HEK293 (cell line): ENCODE results near the gene LIMK2.

Experiments used
- FEZF1 ChIP-seq: fragments of 450-650 bp; formaldehyde crosslinking; IDR thresholded peaks from 2 replicates; pipeline ENCODE4 v1.5.1; 2016; ENCODE audit warnings: missing biosample characterization, missing genetic modification characterization
- GLI2 ChIP-seq: fragments of 450-650 bp; formaldehyde crosslinking; IDR thresholded peaks from 2 replicates; pipeline ENCODE4; 2017; ENCODE audit warnings: missing biosample characterization, missing genetic modification characterization, low read depth, borderline replicate concordance
- HOXA7 ChIP-seq: sonication (generic); formaldehyde crosslinking; IDR thresholded peaks from 2 replicates; pipeline ENCODE4 v1.8.1; 2022; ENCODE audit warnings: missing genetic modification reagents, borderline replicate concordance
- MZF1 ChIP-seq: fragments of 450-650 bp; formaldehyde crosslinking; IDR thresholded peaks from 2 replicates; pipeline ENCODE4 v1.5.1; 2017; ENCODE audit warnings: missing biosample characterization, missing genetic modification characterization, borderline replicate concordance
- PRDM1 ChIP-seq: fragments of 450-650 bp; formaldehyde crosslinking; IDR thresholded peaks from 2 replicates; pipeline ENCODE4; 2016; ENCODE audit warnings: missing biosample characterization, missing genetic modification characterization
- REPIN1 ChIP-seq: fragments of 450-650 bp; formaldehyde crosslinking; IDR thresholded peaks from 2 replicates; pipeline ENCODE4 v1.5.1; 2017; ENCODE audit warnings: missing biosample characterization, missing genetic modification characterization, low read depth
- SALL2 ChIP-seq: fragments of 450-650 bp; formaldehyde crosslinking; IDR thresholded peaks from 2 replicates; pipeline ENCODE4 v1.5.0; 2017; ENCODE audit warnings: missing biosample characterization, mild to moderate bottlenecking, missing genetic modification characterization, borderline replicate concordance
- SETDB1 ChIP-seq: IDR thresholded peaks from one replicate; pipeline ENCODE4 v1.6.1; 2017; ENCODE audit warnings: mild to moderate bottlenecking, low read length, moderate library complexity, mixed read lengths; ENCODE audit not compliant: insufficient read length
- SP7 ChIP-seq: fragments of 450-650 bp; formaldehyde crosslinking; IDR thresholded peaks from 2 replicates; pipeline ENCODE4 v1.5.1; 2016; ENCODE audit warnings: missing biosample characterization, missing genetic modification characterization
- YY2 ChIP-seq: fragments of 450-650 bp; formaldehyde crosslinking; IDR thresholded peaks from 2 replicates; pipeline ENCODE4 v1.5.1; 2016; ENCODE audit warnings: missing biosample characterization, missing genetic modification characterization
- ZBTB8A ChIP-seq: fragments of 450-650 bp; formaldehyde crosslinking; IDR thresholded peaks from 2 replicates; pipeline ENCODE4 v1.5.1; 2016; ENCODE audit warnings: missing biosample characterization, missing genetic modification characterization
- ZFP37 ChIP-seq: fragments of 450-650 bp; formaldehyde crosslinking; IDR thresholded peaks from 2 replicates; pipeline ENCODE4 v1.5.1; 2016; ENCODE audit warnings: missing biosample characterization, missing genetic modification characterization
- ZIC2 ChIP-seq: fragments of 450-650 bp; formaldehyde crosslinking; IDR thresholded peaks from 2 replicates; pipeline ENCODE4 v1.5.1; 2016; ENCODE audit warnings: missing biosample characterization, missing genetic modification characterization
- ZNF112 ChIP-seq: fragments of 450-650 bp; formaldehyde crosslinking; IDR thresholded peaks from 2 replicates; pipeline ENCODE4 v1.5.0; 2017; ENCODE audit warnings: missing biosample characterization, missing genetic modification characterization
- ZNF114 ChIP-seq: fragments of 450-650 bp; formaldehyde crosslinking; IDR thresholded peaks from 2 replicates; pipeline ENCODE4 v1.5.0; 2017; ENCODE audit warnings: missing biosample characterization, missing genetic modification characterization
- ZNF133 ChIP-seq: fragments of 450-650 bp; formaldehyde crosslinking; IDR thresholded peaks from 2 replicates; pipeline ENCODE4 v1.5.1; 2016; ENCODE audit warnings: missing biosample characterization, missing genetic modification characterization
- ZNF146 ChIP-seq: fragments of 450-650 bp; formaldehyde crosslinking; IDR thresholded peaks from 2 replicates; pipeline ENCODE4 v1.5.1; 2016; ENCODE audit warnings: missing biosample characterization, missing genetic modification characterization
- ZNF155 ChIP-seq: fragments of 450-650 bp; formaldehyde crosslinking; IDR thresholded peaks from 2 replicates; pipeline ENCODE4 v1.5.1; 2016; ENCODE audit warnings: missing biosample characterization, missing genetic modification characterization
- ZNF169 ChIP-seq: fragments of 450-650 bp; formaldehyde crosslinking; IDR thresholded peaks from 2 replicates; pipeline ENCODE4 v1.5.1; 2016; ENCODE audit warnings: missing biosample characterization, missing genetic modification characterization
- ZNF202 ChIP-seq: fragments of 450-650 bp; formaldehyde crosslinking; IDR thresholded peaks from 2 replicates; pipeline ENCODE4 v1.5.1; 2016; ENCODE audit warnings: missing biosample characterization, missing genetic modification characterization, borderline replicate concordance
- ZNF214 ChIP-seq: fragments of 450-650 bp; formaldehyde crosslinking; IDR thresholded peaks from 2 replicates; pipeline ENCODE4 v1.5.1; 2017; ENCODE audit warnings: missing biosample characterization, mild to moderate bottlenecking, missing genetic modification characterization, borderline replicate concordance
- ZNF248 ChIP-seq: fragments of 450-650 bp; formaldehyde crosslinking; IDR thresholded peaks from 2 replicates; pipeline ENCODE4 v1.5.1; 2017; ENCODE audit warnings: missing biosample characterization, missing genetic modification characterization
- ZNF354C ChIP-seq: fragments of 450-650 bp; formaldehyde crosslinking; IDR thresholded peaks from 2 replicates; pipeline ENCODE4 v1.5.1; 2016; ENCODE audit warnings: missing biosample characterization, missing genetic modification characterization, low read depth, borderline replicate concordance
- ZNF501 ChIP-seq: fragments of 450-650 bp; formaldehyde crosslinking; IDR thresholded peaks from 2 replicates; pipeline ENCODE4 v1.5.1; 2016; ENCODE audit warnings: missing biosample characterization, missing genetic modification characterization
- ZNF510 ChIP-seq: fragments of 450-650 bp; formaldehyde crosslinking; IDR thresholded peaks from 2 replicates; pipeline ENCODE4 v1.5.1; 2018; ENCODE audit warnings: mild to moderate bottlenecking, missing genetic modification characterization, missing biosample characterization; ENCODE audit not compliant: insufficient replicate concordance
- ZNF558 ChIP-seq: fragments of 450-650 bp; formaldehyde crosslinking; IDR thresholded peaks from 2 replicates; pipeline ENCODE4 v1.5.1; 2016; ENCODE audit warnings: missing biosample characterization, missing genetic modification characterization
- ZNF626 ChIP-seq: fragments of 450-650 bp; sonication (Bioruptor Pico); formaldehyde crosslinking; IDR thresholded peaks from 2 replicates; pipeline ENCODE4 v1.5.1; 2018; ENCODE audit warnings: missing biosample characterization, missing genetic modification characterization, inconsistent platforms
- ZNF629 ChIP-seq: fragments of 450-650 bp; formaldehyde crosslinking; IDR thresholded peaks from 2 replicates; pipeline ENCODE4 v1.5.1; 2017; ENCODE audit warnings: missing biosample characterization, missing genetic modification characterization
- ZNF654 ChIP-seq: fragments of 450-650 bp; formaldehyde crosslinking; IDR thresholded peaks from 2 replicates; pipeline ENCODE4 v1.5.1; 2016; ENCODE audit warnings: low read depth, missing biosample characterization, missing genetic modification characterization
- TF ChIP-seq, protein P1 (sequence below): fragments of 450-650 bp; formaldehyde crosslinking; IDR thresholded peaks from 2 replicates; pipeline ENCODE4 v1.5.1; 2016; ENCODE audit warnings: missing biosample characterization, missing genetic modification characterization
- TF ChIP-seq, protein P2 (sequence below): fragments of 450-650 bp; formaldehyde crosslinking; IDR thresholded peaks from 2 replicates; pipeline ENCODE4 v1.5.1; 2016; ENCODE audit warnings: missing biosample characterization, missing genetic modification characterization
- TF ChIP-seq, protein P3 (sequence below): fragments of 450-650 bp; formaldehyde crosslinking; IDR thresholded peaks from 2 replicates; pipeline ENCODE4 v1.5.1; 2016; ENCODE audit warnings: missing biosample characterization, missing genetic modification characterization, low read depth
- TF ChIP-seq, protein P4 (sequence below): sonication (generic); formaldehyde crosslinking; IDR thresholded peaks from 2 replicates; pipeline ENCODE4 v1.8.1; 2022; ENCODE audit warnings: mild to moderate bottlenecking, moderate library complexity, missing genetic modification reagents
- TF ChIP-seq, protein P5 (sequence below): fragments of 450-650 bp; formaldehyde crosslinking; IDR thresholded peaks from 2 replicates; pipeline ENCODE4 v1.5.1; 2017; ENCODE audit warnings: missing biosample characterization, missing genetic modification characterization

LIMK2 gene

GRCh38 chr22:31170971-31171370 is 41.1 kb upstream of the LIMK2 start (continued):
- no peak for TF ChIP-seq ZNF146
- no peak for TF ChIP-seq ZNF558 (tag by site-specific recombination)
- TF ChIP-seq ZNF510 (tag by site-specific recombination) = no peak
- TF ChIP-seq ZNF114 (tag by site-specific recombination) = no peak
- TF ChIP-seq ZNF248 (tag by site-specific recombination) = no peak
- TF ChIP-seq ZNF133 = no peak
- TF ChIP-seq SALL2 = no peak
- no peak for TF ChIP-seq MZF1 (tag by site-specific recombination)
- peak; percentile 14; the same call in 1 of the 2 replicates for TF ChIP-seq ZNF654 (tag by site-specific recombination)
- TF ChIP-seq ZNF501 (tag by site-specific recombination) = no peak
- TF ChIP-seq ZNF626 (tag by site-specific recombination) = no peak
- TF ChIP-seq, protein P1, sequence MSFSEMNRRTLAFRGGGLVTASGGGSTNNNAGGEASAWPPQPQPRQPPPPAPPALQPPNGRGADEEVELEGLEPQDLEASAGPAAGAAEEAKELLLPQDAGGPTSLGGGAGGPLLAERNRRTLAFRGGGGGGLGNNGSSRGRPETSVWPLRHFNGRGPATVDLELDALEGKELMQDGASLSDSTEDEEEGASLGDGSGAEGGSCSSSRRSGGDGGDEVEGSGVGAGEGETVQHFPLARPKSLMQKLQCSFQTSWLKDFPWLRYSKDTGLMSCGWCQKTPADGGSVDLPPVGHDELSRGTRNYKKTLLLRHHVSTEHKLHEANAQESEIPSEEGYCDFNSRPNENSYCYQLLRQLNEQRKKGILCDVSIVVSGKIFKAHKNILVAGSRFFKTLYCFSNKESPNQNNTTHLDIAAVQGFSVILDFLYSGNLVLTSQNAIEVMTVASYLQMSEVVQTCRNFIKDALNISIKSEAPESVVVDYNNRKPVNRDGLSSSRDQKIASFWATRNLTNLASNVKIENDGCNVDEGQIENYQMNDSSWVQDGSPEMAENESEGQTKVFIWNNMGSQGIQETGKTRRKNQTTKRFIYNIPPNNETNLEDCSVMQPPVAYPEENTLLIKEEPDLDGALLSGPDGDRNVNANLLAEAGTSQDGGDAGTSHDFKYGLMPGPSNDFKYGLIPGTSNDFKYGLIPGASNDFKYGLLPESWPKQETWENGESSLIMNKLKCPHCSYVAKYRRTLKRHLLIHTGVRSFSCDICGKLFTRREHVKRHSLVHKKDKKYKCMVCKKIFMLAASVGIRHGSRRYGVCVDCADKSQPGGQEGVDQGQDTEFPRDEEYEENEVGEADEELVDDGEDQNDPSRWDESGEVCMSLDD (tag by site-specific recombination) = no peak
- TF ChIP-seq ZFP37 = no peak
- TF ChIP-seq REPIN1 = no peak
- TF ChIP-seq, protein P2, sequence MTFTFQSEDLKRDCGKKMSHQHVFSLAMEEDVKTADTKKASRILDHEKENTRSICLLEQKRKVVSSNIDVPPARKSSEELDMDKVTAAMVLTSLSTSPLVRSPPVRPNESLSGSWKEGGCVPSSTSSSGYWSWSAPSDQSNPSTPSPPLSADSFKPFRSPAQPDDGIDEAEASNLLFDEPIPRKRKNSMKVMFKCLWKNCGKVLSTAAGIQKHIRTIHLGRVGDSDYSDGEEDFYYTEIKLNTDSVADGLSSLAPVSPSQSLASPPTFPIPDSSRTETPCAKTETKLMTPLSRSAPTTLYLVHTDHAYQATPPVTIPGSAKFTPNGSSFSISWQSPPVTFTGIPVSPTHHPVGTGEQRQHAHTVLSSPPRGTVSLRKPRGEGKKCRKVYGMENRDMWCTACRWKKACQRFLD = no peak
- TF ChIP-seq, protein P3, sequence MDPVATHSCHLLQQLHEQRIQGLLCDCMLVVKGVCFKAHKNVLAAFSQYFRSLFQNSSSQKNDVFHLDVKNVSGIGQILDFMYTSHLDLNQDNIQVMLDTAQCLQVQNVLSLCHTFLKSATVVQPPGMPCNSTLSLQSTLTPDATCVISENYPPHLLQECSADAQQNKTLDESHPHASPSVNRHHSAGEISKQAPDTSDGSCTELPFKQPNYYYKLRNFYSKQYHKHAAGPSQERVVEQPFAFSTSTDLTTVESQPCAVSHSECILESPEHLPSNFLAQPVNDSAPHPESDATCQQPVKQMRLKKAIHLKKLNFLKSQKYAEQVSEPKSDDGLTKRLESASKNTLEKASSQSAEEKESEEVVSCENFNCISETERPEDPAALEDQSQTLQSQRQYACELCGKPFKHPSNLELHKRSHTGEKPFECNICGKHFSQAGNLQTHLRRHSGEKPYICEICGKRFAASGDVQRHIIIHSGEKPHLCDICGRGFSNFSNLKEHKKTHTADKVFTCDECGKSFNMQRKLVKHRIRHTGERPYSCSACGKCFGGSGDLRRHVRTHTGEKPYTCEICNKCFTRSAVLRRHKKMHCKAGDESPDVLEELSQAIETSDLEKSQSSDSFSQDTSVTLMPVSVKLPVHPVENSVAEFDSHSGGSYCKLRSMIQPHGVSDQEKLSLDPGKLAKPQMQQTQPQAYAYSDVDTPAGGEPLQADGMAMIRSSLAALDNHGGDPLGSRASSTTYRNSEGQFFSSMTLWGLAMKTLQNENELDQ (tag by site-specific recombination) = no peak
- no peak for TF ChIP-seq ZNF112 (tag by site-specific recombination)
- TF ChIP-seq ZNF169 (tag by site-specific recombination) = no peak
- no peak for TF ChIP-seq ZIC2
- no peak for TF ChIP-seq SETDB1
- TF ChIP-seq ZNF354C (tag by site-specific recombination) = no peak
- no peak for TF ChIP-seq PRDM1
- peak; percentile 42; the same call in 1 of the 2 replicates for TF ChIP-seq ZBTB8A (tag by site-specific recombination)
- TF ChIP-seq GLI2 = no peak
- no peak for TF ChIP-seq ZNF202 (tag by site-specific recombination)
- no peak for TF ChIP-seq ZNF155 (tag by site-specific recombination)
- TF ChIP-seq HOXA7 (CRISPR knock-in tag) = no peak
- TF ChIP-seq ZNF629 (tag by site-specific recombination) = 0 out of 2 replicates have a peak, but pooled peaks have one; percentile 15
- no peak for TF ChIP-seq FEZF1
- no peak for TF ChIP-seq ZNF214
- TF ChIP-seq, protein P4, sequence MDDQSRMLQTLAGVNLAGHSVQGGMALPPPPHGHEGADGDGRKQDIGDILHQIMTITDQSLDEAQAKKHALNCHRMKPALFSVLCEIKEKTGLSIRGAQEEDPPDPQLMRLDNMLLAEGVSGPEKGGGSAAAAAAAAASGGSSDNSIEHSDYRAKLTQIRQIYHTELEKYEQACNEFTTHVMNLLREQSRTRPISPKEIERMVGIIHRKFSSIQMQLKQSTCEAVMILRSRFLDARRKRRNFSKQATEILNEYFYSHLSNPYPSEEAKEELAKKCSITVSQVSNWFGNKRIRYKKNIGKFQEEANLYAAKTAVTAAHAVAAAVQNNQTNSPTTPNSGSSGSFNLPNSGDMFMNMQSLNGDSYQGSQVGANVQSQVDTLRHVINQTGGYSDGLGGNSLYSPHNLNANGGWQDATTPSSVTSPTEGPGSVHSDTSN (CRISPR knock-in tag) = no peak
- TF ChIP-seq YY2 (tag by site-specific recombination) = no peak
- no peak for TF ChIP-seq SP7
- TF ChIP-seq, protein P5, sequence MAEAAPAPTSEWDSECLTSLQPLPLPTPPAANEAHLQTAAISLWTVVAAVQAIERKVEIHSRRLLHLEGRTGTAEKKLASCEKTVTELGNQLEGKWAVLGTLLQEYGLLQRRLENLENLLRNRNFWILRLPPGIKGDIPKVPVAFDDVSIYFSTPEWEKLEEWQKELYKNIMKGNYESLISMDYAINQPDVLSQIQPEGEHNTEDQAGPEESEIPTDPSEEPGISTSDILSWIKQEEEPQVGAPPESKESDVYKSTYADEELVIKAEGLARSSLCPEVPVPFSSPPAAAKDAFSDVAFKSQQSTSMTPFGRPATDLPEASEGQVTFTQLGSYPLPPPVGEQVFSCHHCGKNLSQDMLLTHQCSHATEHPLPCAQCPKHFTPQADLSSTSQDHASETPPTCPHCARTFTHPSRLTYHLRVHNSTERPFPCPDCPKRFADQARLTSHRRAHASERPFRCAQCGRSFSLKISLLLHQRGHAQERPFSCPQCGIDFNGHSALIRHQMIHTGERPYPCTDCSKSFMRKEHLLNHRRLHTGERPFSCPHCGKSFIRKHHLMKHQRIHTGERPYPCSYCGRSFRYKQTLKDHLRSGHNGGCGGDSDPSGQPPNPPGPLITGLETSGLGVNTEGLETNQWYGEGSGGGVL (tag by site-specific recombination) = no peak
